Measurements from ENCODE around the gene PAGE2B.
"Not testable (repeated sequence)": the region's sequence is repeated elsewhere in the genome, so short reads cannot be mapped to it uniquely, and the experiment has no call there.

The PAGE2B gene

DNA sequence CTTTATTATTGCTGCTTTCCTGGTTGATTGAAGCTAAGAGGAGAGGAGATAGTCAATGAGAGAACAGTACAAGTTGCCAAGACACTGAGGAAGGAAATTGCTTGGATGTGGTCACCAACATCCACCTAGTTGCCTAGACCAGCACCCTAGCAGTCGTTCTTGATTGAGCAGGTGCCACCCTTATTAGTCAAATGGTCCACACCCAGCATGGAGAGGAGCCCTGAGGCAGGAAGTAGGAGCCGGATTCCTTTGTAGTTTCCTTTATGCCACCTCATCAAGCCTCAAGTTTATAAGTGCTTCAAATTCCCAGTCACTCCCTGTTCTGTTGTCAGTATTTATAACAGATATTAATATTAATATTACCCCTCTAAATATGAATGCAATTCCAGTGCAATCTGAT, 33.1 kb downstream of the PAGE2B start:
- FAIRE-seq (no peak), DNase-seq (ENCODE audit: insufficient read length, low spot score) (no peak)

DNA sequence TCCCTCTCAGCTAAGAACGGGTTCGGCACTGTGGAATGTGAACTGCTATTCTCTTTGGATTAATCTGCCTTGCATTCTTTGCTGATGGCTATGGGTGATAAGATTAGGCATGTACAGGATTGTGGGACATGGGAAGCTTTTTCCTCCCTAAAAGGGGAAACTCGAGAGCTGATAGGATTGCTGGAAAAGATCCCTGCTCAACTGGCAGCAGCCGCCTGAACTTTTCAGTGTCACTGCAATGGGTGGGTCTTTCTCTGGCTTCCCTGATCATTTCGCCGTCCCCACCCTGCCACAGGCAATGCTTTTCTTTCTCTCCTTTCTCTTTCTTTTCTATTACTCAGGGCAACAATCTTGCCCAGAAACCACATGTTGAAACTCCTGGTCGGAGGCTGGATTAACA, 34.5 kb downstream of the PAGE2B start:
- no peak for FAIRE-seq

GRCh38 chrX:55111578-55112254, 36.9 kb downstream of the PAGE2B start:
- no peak for DNase-seq (ENCODE audit: insufficient read length, low spot score)

More for the DNA sequence above, 34.5 kb downstream of the PAGE2B start:
- DNase-seq (ENCODE audit: insufficient read length, low spot score): no peak

GRCh38 chrX:55116589-55116988, 41.8 kb downstream of the PAGE2B start:
- DNase-seq (ENCODE audit: insufficient read length, low spot score); FAIRE-seq: not testable (repeated sequence)

More at GRCh38 chrX:55111578-55112254, 36.9 kb downstream of the PAGE2B start:
- no peak for FAIRE-seq

GRCh38 chrX:55118574-55118973, 43.7 kb downstream of the PAGE2B start:
- no peak for FAIRE-seq
- DNase-seq (ENCODE audit: insufficient read length, low spot score): no peak

DNA sequence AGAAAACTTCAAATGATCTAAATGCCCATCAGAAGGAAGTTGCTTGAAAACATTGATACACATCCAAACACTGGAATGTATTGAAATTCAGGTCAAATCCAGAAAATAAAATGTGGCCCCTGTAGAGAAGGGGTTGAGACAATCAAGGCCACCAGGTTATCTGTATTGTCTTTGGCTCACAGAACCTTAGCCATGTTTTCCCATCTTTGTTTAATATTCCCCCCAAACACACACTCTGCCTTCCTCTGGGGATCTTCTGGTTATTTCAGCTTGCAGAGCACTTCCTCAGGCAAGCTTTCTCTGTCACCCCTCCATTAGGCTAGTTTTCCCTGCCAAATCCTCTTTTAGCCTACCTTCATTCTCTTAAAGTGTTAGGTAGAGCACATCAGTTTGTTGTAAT, 44.4 kb downstream of the PAGE2B start:
- no peak for DNase-seq (ENCODE audit: insufficient read length, low spot score)
- no peak for FAIRE-seq

- FAIRE-seq (no peak), DNase-seq (ENCODE audit: insufficient read length, low spot score) (no peak)
These were observed 44.9 kb downstream of the PAGE2B start for GRCh38 chrX:55119712-55120111.

GRCh38 chrX:55120761-55121358, 46.0 kb downstream of the PAGE2B start:
- DNase-seq (ENCODE audit: insufficient read length, low spot score): no peak
- no peak for FAIRE-seq

DNA sequence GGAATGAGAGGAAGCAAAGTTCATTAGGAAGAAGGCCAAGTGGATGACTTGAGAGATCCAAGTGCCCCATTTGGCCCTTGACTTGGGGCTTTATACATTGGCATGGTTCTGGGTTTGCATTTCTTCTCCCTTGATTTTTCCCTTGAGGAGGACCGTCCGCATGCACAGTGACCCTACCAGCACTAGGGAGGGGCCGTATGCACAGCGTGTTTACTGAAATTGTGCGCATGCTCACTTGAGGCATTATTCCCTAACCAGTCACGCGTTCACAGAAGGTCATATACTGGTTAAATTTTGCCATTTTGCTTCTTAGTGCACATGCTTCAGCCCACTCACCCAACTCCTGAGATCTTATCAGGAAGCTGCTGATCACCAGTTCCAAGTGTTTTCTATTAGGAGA, 49.1 kb downstream of the PAGE2B start:
- DNase-seq (ENCODE audit: insufficient read length, low spot score) (no peak), FAIRE-seq (no peak)

GRCh38 chrX:55127692-55128091, 52.9 kb downstream of the PAGE2B start:
- DNase-seq (ENCODE audit: insufficient read length, low spot score): no peak
- no peak for FAIRE-seq
